ENCODE data around the gene PPARA.
"Not testable (repeated sequence)": the region's sequence is repeated elsewhere in the genome, so short reads cannot be mapped to it uniquely, and the experiment has no call there.

The PPARA gene

DNA sequence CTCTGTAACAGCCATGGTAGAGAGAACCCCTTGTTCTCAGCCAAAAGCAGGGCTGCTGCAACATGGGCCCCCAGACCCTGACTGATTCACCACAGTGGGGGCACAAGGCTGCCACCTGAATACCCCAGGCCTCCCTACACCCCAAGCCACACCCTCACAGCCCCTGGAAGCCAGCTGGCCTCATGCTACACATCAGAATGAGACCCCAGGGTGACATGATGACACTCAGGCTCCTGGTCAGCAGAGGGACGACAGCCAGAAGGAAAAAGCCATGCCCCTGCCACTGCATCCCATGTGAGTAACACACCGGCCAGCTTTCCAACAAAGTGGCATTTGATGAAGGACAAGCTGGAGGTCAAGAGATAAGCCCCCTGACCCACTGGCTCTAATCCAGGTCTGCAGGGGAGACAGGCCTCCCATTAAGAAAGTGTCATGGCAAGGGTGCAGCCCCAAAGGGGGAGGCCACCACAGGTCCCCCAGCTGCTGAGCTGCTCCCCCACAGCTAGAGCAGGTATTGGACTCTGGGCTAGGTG, 97.2 kb downstream of the PPARA start:
- no peaks in the 10 kb centered on the region for H3K27me3 Mint-ChIP-seq
- DNase-seq: no peak
- H3K4me1 Mint-ChIP-seq: peaks cover 17 to 30% of the 10 kb centered on the region in 2 donors
- H3K27ac Mint-ChIP-seq: no peak overlapping the region
- ATAC-seq (replicated peaks): no peak
- no peaks in the 10 kb centered on the region for H3K9me3 Mint-ChIP-seq
- no peak overlapping the region for H3K4me3 Mint-ChIP-seq
- H3K36me3 Mint-ChIP-seq: peaks cover 11 to 31% of the 10 kb centered on the region in 2 donors

DNA sequence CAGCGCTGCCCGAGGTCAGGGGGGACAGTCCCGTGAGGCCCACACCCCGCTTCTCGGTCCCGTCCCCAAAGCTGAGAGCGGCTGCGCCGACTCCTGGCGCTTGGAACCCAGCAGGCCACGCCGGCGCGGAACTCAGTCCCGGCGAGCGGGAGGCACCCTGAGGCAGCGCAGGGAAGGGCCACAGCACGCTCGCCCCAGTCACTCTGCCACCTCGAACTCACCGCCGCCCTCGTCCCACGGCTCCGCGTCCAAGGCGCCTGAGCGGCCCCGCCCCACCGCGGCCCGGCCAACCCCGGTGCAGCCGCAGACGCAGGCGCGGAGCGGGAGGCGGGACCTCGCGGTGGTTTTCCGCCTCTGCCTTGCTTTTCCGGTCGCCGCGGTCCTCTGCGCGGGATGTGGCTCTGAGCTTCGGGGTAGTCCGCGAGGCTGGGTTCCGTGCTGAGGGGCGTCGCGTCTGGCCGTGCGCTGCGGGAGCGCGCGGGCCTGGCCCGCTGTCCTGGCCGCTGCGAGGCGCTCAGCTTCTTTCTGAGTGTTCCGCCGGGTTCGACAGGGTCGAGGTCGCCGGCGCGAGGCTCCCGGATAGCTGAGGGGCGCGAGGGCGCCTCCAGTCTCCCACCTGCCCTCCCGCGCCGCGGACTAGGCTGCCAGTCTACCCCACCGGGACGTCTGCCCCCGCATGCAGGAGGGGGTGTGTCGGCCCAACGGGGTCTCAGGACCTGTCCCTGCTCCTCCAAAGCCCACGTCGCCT, 99.9 kb downstream of the PPARA start, which contains the start of gene CDPF1:
CDPF1 (minus strand) TSS at position 259 of the 748 bp plus-strand sequence. CDS start 2,009 bp downstream, outside the sequence.
- Mint-ChIP-seq H3K36me3 (peaks cover 4 to 19% of the 10 kb centered on the region in 2 donors), H3K9me3 (no peaks in the 10 kb centered on the region), H3K27ac (peak within 1 kb of the TSS; percentile 93), H3K4me1 (peaks cover 19 to 39% of the 10 kb centered on the region in 2 donors), H3K27me3 (no peaks in the 10 kb centered on the region), H3K4me3 (peak within 1 kb of the TSS; percentile 92 to 93)
- DNase-seq: peak; percentile 89
- ATAC-seq (replicated peaks): peak; percentile 95 to 96

DNA sequence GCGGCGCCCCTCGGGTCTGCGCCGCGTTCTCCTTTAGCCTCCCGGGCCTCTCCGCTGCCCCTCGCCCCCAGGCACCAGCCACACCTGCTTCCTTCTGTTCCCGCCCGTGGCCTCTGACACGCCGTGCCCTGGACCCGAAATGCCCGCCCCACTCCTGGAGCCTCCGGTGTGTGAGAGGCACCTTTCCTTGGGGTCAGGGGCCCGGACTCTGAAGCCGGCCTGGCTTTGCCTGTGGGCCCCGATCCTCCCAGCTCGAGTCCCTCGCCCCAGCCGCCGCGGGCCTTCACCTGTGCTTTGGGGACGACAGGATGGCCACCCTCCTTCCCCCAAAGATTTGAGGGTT, 100.4 kb downstream of the PPARA start:
- Mint-ChIP-seq H3K27ac (peak overlapping the region; percentile 93), H3K36me3 (peaks cover 3 to 15% of the 10 kb centered on the region in 2 donors), H3K4me3 (peak overlapping the region; percentile 92 to 93), H3K9me3 (no peaks in the 10 kb centered on the region), H3K27me3 (no peaks in the 10 kb centered on the region), H3K4me1 (peaks cover 19 to 39% of the 10 kb centered on the region in 2 donors)
- ATAC-seq (replicated peaks) (peak in 1 of 2 donors; percentile 5), DNase-seq (no peak)

DNA sequence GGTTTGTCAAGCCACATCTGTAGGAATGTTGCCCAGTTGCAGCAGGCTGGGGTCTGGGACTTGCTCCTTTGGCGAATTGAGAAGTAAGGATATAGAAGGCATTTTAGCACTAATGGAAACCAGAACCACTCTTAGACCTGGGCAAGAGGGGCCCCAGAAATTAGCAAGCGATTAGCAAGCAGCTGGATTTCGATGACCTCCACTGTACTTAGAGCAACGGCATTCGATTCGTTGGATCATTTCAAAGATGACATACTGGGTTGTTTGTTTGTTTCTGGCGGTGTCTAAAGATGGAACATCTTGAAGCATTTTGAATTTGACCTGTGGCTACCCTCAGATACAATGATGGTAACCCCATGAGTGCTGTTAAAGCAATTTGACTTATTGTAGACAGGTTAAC, 100.9 kb downstream of the PPARA start:
- no peaks in the 10 kb centered on the region for H3K27me3 Mint-ChIP-seq
- DNase-seq: no peak
- no peak for ATAC-seq (replicated peaks)
- H3K9me3 Mint-ChIP-seq: no peaks in the 10 kb centered on the region
- peak overlapping the region; percentile 93 for H3K27ac Mint-ChIP-seq
- H3K36me3 Mint-ChIP-seq: peaks cover 3 to 15% of the 10 kb centered on the region in 2 donors
- H3K4me1 Mint-ChIP-seq: peaks cover 18 to 36% of the 10 kb centered on the region in 2 donors
- peak overlapping the region; percentile 92 to 93 for H3K4me3 Mint-ChIP-seq

DNA sequence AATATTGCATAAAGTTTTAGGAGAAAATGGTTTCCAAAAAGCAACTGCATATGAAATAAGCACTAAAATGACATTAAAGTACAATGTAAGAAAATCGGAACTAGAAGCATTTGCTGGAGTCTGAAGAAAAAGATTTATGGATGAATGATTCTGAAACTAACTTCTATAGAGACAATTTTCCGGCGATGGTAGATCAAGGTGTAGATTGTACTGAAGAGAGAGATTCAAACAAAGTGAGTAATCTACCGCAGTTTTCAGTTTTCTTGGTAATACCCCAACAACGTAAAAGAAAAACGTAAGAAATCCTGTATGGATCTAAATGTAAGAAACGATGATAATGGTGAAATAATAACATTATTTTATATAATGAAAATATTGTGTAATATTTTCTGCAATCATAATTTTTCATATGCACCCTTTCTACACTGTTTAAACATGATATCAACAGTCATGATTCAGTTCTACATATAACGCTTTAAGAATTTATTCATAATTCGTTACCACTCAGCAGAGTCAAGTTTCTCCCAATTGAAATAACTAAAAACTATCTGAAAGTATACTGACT, 101.6 kb downstream of the PPARA start:
- Mint-ChIP-seq H3K27ac (no peak overlapping the region), H3K4me3 (peak overlapping the region in 1 of 2 donors; percentile 92), H3K36me3 (peaks cover 3 to 12% of the 10 kb centered on the region in 2 donors), H3K9me3 (no peaks in the 10 kb centered on the region), H3K4me1 (peaks cover 17 to 33% of the 10 kb centered on the region in 2 donors), H3K27me3 (no peaks in the 10 kb centered on the region)
- ATAC-seq (replicated peaks) (no peak), DNase-seq (no peak)

DNA sequence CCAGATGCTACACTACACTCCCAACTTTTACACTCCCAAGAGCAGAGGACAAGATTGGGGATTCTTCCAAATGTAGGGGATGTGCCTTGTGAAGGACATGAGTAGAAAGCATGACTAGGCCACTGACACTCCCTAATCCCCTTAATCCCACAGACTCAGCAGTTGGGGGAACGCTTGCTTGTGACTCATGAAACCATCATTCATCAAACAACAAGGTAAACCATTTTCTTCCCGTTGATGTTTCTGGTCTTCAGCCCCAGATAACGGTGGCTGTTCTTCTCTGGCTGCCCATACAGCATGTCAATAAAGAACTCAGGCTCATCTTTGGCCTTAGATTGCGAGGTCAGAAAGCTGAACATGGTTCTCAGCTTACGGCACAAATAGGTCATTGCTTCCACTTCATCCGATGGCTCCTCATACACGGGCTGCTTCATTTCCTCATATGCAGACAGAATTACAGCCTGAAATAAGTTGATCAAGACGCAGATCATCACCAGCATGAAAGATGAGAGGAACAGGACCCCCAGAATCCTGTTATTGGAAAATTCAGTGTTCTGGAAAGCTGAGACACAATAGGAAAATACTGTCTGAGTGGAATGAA, 106.1 kb downstream of the PPARA start:
- Mint-ChIP-seq H3K4me3 (no peak overlapping the region), H3K27ac (no peak overlapping the region)

DNA sequence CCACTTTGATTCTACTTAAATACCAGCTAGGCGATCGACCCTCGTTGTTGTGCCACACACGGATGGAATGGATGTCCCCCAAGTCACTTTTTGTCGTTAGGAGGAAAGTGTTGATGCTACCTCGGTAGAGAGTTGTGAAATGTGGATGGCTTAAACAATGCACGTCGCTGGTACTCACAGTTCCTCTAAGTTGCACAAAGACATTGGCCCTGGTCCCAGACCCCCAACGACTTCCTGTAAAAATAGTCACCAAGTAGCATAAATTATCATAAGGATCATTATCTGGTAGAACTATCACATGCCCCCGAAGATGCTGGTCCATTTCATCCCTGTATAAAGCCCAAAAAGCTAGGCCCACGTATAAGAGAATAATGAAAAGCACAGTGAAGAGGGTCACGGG, 109.0 kb downstream of the PPARA start:
- Mint-ChIP-seq H3K9me3 (no peaks in the 10 kb centered on the region), H3K27ac (no peak overlapping the region), H3K27me3 (peaks cover 42 to 62% of the 10 kb centered on the region in 2 donors), H3K4me1 (peaks cover 3 to 11% of the 10 kb centered on the region in 2 donors), H3K4me3 (no peak overlapping the region), H3K36me3 (peaks cover 5% of the 10 kb centered on the region in 2 donors)
- ATAC-seq (replicated peaks) (no peak), DNase-seq (no peak)

More for the DNA sequence above, 106.1 kb downstream of the PPARA start:
- Mint-ChIP-seq H3K36me3 (peaks cover 3 to 9% of the 10 kb centered on the region in 2 donors), H3K4me1 (peaks cover 6 to 14% of the 10 kb centered on the region in 2 donors), H3K9me3 (no peaks in the 10 kb centered on the region), H3K27me3 (peaks cover 22 to 38% of the 10 kb centered on the region in 2 donors)
- DNase-seq (no peak), ATAC-seq (replicated peaks) (no peak)

DNA sequence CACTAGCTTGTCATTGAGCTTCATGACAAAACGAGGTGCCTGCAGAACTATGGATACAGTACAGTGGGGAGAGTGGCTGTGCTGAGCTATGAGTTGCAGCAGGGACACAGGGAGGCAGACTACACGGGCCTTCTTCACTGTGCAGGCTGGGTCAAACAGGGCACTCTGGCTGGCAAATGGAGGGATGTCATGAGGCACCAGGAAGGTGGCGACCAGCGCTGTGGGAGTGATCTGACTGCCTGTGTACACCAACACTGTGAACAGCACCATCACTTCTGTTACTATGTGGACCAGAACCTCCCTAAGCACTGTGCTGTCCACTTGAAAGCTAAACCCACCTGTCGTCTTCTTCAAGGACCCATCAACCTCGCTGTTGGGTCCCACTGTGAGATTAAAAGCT, 109.7 kb downstream of the PPARA start:
- Mint-ChIP-seq H3K36me3 (peaks cover 2 to 3% of the 10 kb centered on the region in 2 donors), H3K27me3 (peaks cover 46 to 69% of the 10 kb centered on the region in 2 donors), H3K9me3 (no peaks in the 10 kb centered on the region), H3K4me3 (no peak overlapping the region), H3K4me1 (peaks cover 1 to 6% of the 10 kb centered on the region in 2 donors), H3K27ac (no peak overlapping the region)
- DNase-seq (no peak), ATAC-seq (replicated peaks) (no peak)

DNA sequence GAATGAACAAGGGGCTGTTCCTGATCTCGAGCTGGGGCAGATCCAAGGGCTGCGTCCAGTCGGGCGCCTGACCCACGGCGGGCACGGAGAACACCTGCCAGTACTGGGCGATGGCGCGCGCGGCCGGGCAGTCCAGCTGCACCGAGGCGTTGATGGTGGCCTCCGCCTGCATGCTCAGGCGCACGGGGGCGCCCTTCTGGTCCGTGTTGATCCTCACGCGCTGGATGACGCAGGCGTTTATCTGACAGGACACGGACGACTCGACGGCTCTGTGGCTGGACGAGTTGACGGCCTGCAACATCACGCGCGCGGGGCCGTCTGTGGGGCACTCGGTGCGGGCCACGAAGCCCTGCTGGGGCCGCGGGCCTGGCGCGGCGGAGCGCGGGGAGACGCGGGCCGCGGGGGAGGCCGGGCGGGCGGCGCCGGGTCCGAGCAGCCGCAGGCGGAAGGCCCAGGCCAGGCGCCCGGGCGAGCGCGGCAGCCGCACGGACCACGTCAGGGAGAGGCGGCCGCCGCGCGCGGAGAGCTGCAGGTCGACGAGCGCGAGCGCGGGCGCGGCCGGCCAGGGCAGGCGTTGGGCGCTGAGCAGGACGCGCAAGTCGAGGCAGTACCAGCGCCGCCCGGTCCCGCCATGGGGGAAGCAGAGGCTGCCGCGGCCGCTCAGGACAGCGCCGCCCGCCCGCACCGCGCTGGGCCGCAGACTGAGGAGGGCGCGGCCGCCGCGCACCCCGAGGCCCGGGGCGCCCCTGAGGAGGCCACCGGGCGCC, 112.3 kb downstream of the PPARA start:
- DNase-seq: no peak
- Mint-ChIP-seq H3K27ac (no peak overlapping the region), H3K9me3 (peaks cover 0 to 8% of the 10 kb centered on the region in 2 donors), H3K4me3 (peak overlapping the region in 1 of 2 donors; percentile 59), H3K4me1 (peaks cover 5 to 12% of the 10 kb centered on the region in 2 donors), H3K36me3 (peaks cover 5 to 11% of the 10 kb centered on the region in 2 donors), H3K27me3 (peaks cover 61 to 85% of the 10 kb centered on the region in 2 donors)
- ATAC-seq (replicated peaks): peak; percentile 47 to 51

DNA sequence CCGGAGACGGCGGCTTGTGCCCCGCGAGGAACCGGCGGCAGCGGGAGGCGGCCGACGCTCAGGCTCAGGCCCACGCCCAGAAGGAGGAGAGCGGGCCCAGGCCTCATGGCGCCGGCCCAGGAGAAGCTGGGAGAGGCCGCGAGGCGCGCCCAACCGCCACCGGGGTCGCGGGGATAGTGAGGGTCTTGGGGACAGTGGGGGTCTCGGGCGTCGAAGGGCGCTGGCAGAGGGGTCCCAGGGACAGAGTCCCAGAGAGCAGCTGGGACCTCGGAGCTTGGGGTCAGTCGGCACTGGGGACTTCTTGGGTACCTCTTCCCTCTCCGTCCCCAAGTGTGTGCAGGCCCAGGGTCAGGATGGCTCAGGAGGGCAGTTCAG, 112.9 kb downstream of the PPARA start, which contains the start of gene PKDREJ:
PKDREJ (minus strand) TSS at position 128 of the 375 bp plus-strand sequence; CDS start at position 107, 21 bp downstream.
- Mint-ChIP-seq H3K4me1 (peaks cover 7 to 15% of the 10 kb centered on the region in 2 donors), H3K27ac (no peak within 1 kb of the TSS), H3K36me3 (peaks cover 5 to 12% of the 10 kb centered on the region in 2 donors), H3K4me3 (peak within 1 kb of the TSS; percentile 47 to 63), H3K9me3 (peaks cover 0 to 8% of the 10 kb centered on the region in 2 donors), H3K27me3 (peaks cover 61 to 80% of the 10 kb centered on the region in 2 donors)
- no peak for DNase-seq
- ATAC-seq (replicated peaks): no peak

DNA sequence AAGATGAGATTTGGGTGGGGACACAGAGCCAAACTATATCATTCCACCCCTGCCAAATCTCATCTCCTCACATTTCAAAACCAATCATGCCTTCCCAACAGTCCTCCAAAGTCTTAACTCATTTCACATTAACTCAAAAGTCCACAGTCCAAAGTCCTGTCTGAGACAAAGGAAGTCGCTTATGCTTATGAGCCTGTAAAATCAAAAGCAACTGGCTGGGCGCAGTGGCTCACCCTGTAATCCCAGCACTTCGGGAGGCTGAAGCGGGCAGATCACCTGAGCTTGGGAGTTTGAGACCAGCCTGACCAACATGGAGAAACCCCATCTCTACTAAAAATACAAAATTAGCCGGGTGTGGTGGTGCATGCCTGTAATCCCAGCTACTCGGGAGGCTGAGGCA, 114.2 kb downstream of the PPARA start:
- not testable (repeated sequence) for H3K9me3 Mint-ChIP-seq; H3K27ac Mint-ChIP-seq; ATAC-seq (replicated peaks); H3K4me3 Mint-ChIP-seq; DNase-seq
- Mint-ChIP-seq H3K36me3 (peaks cover 5 to 13% of the 10 kb centered on the region in 2 donors), H3K27me3 (peaks cover 57 to 67% of the 10 kb centered on the region in 2 donors), H3K4me1 (peaks cover 10 to 24% of the 10 kb centered on the region in 2 donors)

DNA sequence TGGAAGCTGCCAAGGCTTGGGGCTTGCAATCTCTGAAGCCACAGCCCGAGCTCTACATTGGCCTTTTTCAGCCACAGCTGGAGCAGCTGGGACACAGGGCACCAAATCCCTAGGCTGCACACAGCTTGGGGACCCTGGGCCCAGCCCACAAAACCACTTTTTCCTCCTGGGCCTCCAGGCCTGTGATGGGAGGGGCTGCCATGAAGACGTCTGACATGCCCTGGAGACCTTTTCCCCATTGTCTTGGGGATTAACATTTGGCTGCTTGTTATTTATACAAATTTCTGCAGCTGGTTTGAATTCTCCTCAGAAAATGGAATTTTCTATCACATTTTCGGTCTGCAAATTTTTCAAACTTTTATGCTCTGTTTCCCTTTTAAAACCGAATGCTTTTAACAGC, 115.3 kb downstream of the PPARA start:
- H3K4me3 Mint-ChIP-seq; DNase-seq; H3K9me3 Mint-ChIP-seq; H3K27ac Mint-ChIP-seq; ATAC-seq (replicated peaks): not testable (repeated sequence)
- H3K27me3 Mint-ChIP-seq: peaks cover 46 to 56% of the 10 kb centered on the region in 2 donors
- peaks cover 5 to 13% of the 10 kb centered on the region in 2 donors for H3K36me3 Mint-ChIP-seq
- peaks cover 12 to 24% of the 10 kb centered on the region in 2 donors for H3K4me1 Mint-ChIP-seq

DNA sequence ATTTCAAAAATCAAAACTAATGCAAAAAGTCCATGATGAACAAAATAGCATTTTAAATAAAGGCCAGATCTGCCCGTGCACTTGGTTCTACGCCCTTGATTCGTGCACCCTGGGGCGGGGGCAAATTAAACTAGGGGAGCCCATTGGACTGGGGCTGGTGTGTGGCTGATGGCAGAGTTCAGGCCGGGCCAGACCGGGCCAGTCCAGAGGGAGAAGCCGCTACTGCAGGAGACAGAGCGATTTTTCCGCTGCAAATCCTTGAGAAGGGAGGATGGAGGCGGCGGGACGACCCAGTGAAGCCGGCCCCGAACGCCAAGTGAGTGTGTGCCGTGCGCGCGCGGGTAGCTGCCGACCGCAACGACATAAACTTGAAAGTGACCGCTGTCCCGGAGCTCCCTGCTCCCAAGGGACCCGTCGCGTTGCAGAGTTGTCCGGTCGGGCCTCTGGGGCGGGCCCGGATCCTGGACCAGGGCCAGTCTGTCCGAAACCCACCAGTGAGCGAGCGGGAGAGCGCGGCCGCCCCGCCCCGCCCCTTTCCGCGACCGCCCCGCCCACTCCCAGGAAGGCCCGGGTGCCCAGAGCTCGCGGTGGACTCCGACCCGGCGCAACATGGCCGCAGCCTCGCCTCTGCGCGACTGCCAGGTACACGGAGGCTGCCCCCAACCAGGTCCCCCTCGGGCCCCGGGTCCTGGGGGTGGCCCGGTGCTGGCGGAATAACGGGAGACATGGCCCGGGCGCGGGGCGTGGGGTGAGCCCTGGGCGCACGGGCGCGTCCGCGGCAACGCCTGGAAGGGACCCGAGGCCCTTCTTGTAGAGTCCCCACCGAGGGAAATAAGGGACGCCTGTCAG, 117.3 kb downstream of the PPARA start, which contains the start of gene TTC38:
TTC38 (plus strand) TSS at position 578 of the 849 bp plus-strand sequence; CDS start at position 610, 32 bp downstream.
- DNase-seq (peak; percentile 34), ATAC-seq (replicated peaks) (peak; percentile 90 to 92)
- peaks cover 0 to 8% of the 10 kb centered on the region in 2 donors for H3K9me3 Mint-ChIP-seq
- H3K4me1 Mint-ChIP-seq: peaks cover 12 to 24% of the 10 kb centered on the region in 2 donors
- peak within 1 kb of the TSS; percentile 79 for H3K27ac Mint-ChIP-seq
- peaks cover 31 to 36% of the 10 kb centered on the region in 2 donors for H3K27me3 Mint-ChIP-seq
- peaks cover 5 to 13% of the 10 kb centered on the region in 2 donors for H3K36me3 Mint-ChIP-seq
- H3K4me3 Mint-ChIP-seq: peak within 1 kb of the TSS; percentile 90 to 91

Data from stimulated activated naive B cell treated with anti-CD40 and anti-IgM and Interleukin-4, amounts not matched to agents 10 μg/mL and 1 μg/mL and 100 μg/mL, for 72 hours (primary cell).